HEK293 (cell line): ENCODE data around the gene APOL1.
A peak's percentile ranks its signal among the peaks of the same experiment; 100 is the strongest.
"Not testable (repeated sequence)": the region's sequence is repeated elsewhere in the genome, so short reads cannot be mapped to it uniquely, and the experiment has no call there.

ENCODE experiments used
- CTCF ChIA-PET: fragments of 350-600 bp; formaldehyde crosslinking; extraction: SDS; loops from one replicate; lab custom pipeline; 2021; ENCODE audit warnings: antibody characterized with exemption; lab: Yijun Ruan, JAX
- POLR2A ChIA-PET: fragments of 300-600 bp; formaldehyde crosslinking; extraction: SDS; loops from one replicate; lab custom pipeline; 2020; ENCODE audit warnings: antibody characterized with exemption, inconsistent platforms; lab: Yijun Ruan, JAX
- H3K27ac ChIP-seq: fragments of 200-500 bp; sonication (Bioruptor generic); 2 replicates; pipeline ENCODE4 v1.5.1; 2014; ENCODE audit warnings: low read depth, low read length, control low read depth, inconsistent platforms; ENCODE audit errors: extremely low read depth
- H3K36me3 ChIP-seq, 2 experiments: fragments of 200-500 bp in 1 of 2; sonication (Bioruptor generic) in 1 of 2; 1 replicate in 1 of 2; 2 replicates in 1 of 2; pipeline ENCODE4 v1.5.1; 2014 to 2017; ENCODE audit warnings: inconsistent platforms in 2 of 2, low read length in 2 of 2; ENCODE audit not compliant: control insufficient read depth in 2 of 2, insufficient read depth in 1 of 2
- H3K4me1 ChIP-seq: fragments of 200-500 bp; sonication (Bioruptor generic); 2 replicates; pipeline ENCODE4 v1.5.1; 2014; ENCODE audit warnings: mild to moderate bottlenecking, low read length, inconsistent platforms; ENCODE audit not compliant: control insufficient read depth, insufficient read depth
- H3K4me3 ChIP-seq: 2 replicates; pipeline ENCODE4 v1.5.1; 2011; ENCODE audit warnings: low read depth, mild to moderate bottlenecking, control low read depth, low read length, moderate library complexity
- H3K9me3 ChIP-seq: fragments of 200-500 bp; sonication (Bioruptor generic); 2 replicates; pipeline ENCODE4 v1.5.1; 2014; ENCODE audit warnings: low read depth, low read length, inconsistent platforms; ENCODE audit not compliant: control insufficient read depth, insufficient read depth
- PRDM10 ChIP-seq: fragments of 450-650 bp; formaldehyde crosslinking; IDR thresholded peaks from 2 replicates; pipeline ENCODE4 v1.5.1; 2016; ENCODE audit warnings: missing biosample characterization, missing genetic modification characterization
- PRDM4 ChIP-seq: fragments of 450-650 bp; formaldehyde crosslinking; IDR thresholded peaks from 2 replicates; pipeline ENCODE4 v1.5.1; 2017; ENCODE audit warnings: missing biosample characterization, missing genetic modification characterization
- ZNF23 ChIP-seq: fragments of 450-650 bp; formaldehyde crosslinking; IDR thresholded peaks from 2 replicates; pipeline ENCODE4 v1.5.1; 2016; ENCODE audit warnings: missing biosample characterization, missing genetic modification characterization, borderline replicate concordance
- ZNF488 ChIP-seq: fragments of 450-650 bp; formaldehyde crosslinking; IDR thresholded peaks from 2 replicates; pipeline ENCODE4 v1.5.1; 2016; ENCODE audit warnings: missing biosample characterization, missing genetic modification characterization
- ZNF530 ChIP-seq: fragments of 450-650 bp; formaldehyde crosslinking; IDR thresholded peaks from 2 replicates; pipeline ENCODE4 v1.5.1; 2016; ENCODE audit warnings: low read depth, missing biosample characterization, missing genetic modification characterization
- TF ChIP-seq, protein P1 (sequence below): fragments of 450-650 bp; formaldehyde crosslinking; IDR thresholded peaks from 2 replicates; pipeline ENCODE4 v1.5.1; 2017; ENCODE audit warnings: missing biosample characterization, missing genetic modification characterization

Gene APOL1

DNA sequence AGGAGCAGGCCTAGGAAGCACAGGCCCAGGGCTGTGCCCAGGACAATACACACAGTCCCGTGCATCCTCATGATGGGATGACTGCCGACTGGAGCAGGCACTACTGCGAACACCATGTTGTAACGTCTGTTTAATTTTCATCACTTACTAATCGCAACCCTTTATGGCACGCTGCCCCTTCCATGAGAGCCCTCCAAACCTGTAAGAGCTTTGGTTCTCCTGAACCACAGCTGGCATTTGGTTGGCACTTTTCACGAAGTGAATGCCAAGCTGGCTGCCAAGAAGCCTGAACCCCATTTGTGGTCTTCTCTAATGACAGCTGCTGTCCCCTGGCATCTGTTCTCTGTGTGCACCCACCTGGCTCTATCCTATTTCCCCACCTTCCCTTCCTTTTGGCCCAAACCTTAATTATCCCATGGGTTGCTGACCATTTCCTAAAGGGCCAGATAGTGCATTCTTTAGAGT is 36.5 kb downstream of the APOL1 start (continued):
- TF ChIP-seq, protein P1, sequence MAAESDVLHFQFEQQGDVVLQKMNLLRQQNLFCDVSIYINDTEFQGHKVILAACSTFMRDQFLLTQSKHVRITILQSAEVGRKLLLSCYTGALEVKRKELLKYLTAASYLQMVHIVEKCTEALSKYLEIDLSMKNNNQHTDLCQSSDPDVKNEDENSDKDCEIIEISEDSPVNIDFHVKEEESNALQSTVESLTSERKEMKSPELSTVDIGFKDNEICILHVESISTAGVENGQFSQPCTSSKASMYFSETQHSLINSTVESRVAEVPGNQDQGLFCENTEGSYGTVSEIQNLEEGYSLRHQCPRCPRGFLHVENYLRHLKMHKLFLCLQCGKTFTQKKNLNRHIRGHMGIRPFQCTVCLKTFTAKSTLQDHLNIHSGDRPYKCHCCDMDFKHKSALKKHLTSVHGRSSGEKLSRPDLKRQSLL (tag by site-specific recombination): no peak
- TF ChIP-seq PRDM10 (tag by site-specific recombination): no peak
- TF ChIP-seq ZNF23 (tag by site-specific recombination): no peak
- TF ChIP-seq ZNF530: no peak

DNA sequence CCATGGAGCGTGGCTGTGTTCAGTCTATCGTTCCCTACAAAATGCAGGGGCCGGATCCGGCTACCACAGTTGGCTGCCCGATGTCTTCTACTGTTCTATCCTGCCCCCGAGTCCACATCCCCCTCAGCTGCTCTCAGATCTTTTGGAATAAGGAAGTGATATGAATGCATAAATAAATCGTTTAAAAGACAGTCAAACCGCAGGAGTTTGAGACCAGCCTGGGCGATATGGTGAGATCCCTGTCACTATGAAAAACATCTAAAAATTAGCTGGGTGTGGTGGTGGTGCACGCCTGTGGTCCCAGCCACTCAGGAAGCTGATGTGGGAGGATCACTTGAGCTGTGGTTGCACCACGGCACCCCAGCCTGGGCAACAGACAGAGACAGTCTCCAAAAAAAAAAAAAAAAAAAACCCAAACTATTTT is 37.0 kb downstream of the APOL1 start:
- CTCF ChIA-PET: interaction anchor here (0.9 to 2.9 kb wide), 3 partner anchors 9 to 12 kb away, joined by 3 to 18 read pairs (median 3); no protein-coding TSS in a partner anchor
- H3K27ac ChIP-seq, H3K4me1 ChIP-seq, H3K9me3 ChIP-seq, POLR2A ChIA-PET, H3K4me3 ChIP-seq: not testable (repeated sequence)
- H3K36me3 ChIP-seq: peaks cover 28 to 84% of the 10 kb centered on the region in 2 experiments

GRCh38 chr22:36290391-36291075 is 37.6 kb downstream of the APOL1 start:
- H3K4me3 ChIP-seq, H3K4me1 ChIP-seq, CTCF ChIA-PET, POLR2A ChIA-PET, H3K9me3 ChIP-seq, H3K27ac ChIP-seq: not testable (repeated sequence)
- peaks cover 23 to 84% of the 10 kb centered on the region in 2 experiments for H3K36me3 ChIP-seq

GRCh38 chr22:36291831-36292740 is 39.2 kb downstream of the APOL1 start:
- POLR2A ChIA-PET: interaction anchor here (1.6 kb wide), 1 partner anchor 96 kb away, joined by 3 read pairs; the partner anchor contains the start of gene MYH9
- TF ChIP-seq PRDM4 (peak; percentile 92), ZNF488 (tag by site-specific recombination) (no peak)
- CTCF ChIA-PET: interaction anchor here (1.5 to 2.3 kb wide), 3 partner anchors 10 to 178 kb away, joined by 4 to 12 read pairs (median 6); no protein-coding TSS in a partner anchor
- peaks cover 31 to 84% of the 10 kb centered on the region in 2 experiments for H3K36me3 ChIP-seq
- H3K27ac ChIP-seq: no peak overlapping the region
- no peaks in the 10 kb centered on the region for H3K4me1 ChIP-seq
- H3K4me3 ChIP-seq: no peak overlapping the region
- no peaks in the 10 kb centered on the region for H3K9me3 ChIP-seq
